Stimulated activated CD8-positive, alpha-beta memory T cell treated with anti-CD3 and anti-CD28 coated beads, Interleukin-7, amount 100 ng/mL, for 48 hours (primary cell): ENCODE results near the gene PARVG.

Experiments used
- DNase-seq, 2 donors: peaks; one replicate each; pipeline ENCODE4 v3.0.0-alpha.2; 2020; ENCODE audit warnings: low read depth in 1 of 2; ENCODE audit errors: extremely low read depth in 1 of 2

The PARVG gene

DNA sequence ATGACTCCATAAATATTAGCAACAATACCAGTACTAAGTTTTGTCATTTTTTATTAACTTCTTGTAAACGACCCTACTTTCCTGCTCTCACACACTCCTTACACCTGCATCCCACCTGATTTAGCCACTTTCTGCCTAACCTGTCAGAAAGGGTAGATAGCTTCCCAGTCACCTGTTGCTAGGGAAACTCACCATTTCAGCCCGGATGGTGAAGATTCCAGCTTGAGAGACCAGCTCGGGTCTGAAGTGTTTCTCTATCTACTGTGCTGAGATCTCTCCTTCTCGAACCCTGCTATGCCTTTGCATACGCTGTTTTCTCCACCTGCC is at the start of gene PARVG:
Gene PARVG, plus strand, starts transcription at position 220 of the 327 bp plus-strand sequence. CDS start 2,405 bp downstream, outside the sequence.
- DNase-seq: no peak

DNA sequence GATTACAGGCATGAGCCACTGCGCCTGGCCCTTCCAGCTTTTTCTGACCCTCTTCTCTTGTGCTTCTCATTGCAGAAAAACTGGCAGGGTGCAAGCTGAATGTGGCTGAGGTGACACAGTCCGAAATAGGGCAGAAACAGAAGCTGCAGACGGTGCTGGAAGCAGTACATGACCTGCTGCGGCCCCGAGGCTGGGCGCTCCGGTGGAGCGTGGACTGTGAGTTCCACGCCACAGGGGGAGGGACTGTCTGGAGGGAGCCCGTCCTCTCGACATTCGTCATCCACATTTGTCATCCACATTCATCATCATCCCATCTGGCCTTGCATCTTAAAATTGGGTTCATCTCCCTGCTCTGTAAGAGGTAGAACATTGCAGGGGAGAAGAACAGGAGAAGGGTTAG is 49.3 kb upstream of the PARVG start:
- no peak for DNase-seq

- DNase-seq: no peak
These were observed 48.6 kb upstream of the PARVG start for GRCh38 chr22:44131989-44132685.

DNA sequence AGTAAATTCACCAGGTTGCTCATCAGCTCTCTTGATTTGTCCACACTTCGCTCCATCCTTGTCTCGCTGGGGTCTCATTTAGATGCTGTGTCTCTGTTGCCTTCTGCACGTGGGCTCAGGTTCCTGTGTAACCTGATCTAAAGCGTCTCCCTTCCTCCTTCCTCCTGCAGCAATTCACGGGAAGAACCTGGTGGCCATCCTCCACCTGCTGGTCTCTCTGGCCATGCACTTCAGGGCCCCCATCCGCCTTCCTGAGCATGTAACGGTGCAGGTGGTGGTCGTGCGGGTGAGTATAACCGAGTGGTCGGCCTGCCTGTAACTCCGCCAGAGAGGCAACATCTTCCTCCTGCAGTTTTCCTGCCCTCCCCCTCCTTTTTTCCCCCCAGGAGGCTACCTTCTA is 48.0 kb upstream of the PARVG start:
- no peak for DNase-seq

DNA sequence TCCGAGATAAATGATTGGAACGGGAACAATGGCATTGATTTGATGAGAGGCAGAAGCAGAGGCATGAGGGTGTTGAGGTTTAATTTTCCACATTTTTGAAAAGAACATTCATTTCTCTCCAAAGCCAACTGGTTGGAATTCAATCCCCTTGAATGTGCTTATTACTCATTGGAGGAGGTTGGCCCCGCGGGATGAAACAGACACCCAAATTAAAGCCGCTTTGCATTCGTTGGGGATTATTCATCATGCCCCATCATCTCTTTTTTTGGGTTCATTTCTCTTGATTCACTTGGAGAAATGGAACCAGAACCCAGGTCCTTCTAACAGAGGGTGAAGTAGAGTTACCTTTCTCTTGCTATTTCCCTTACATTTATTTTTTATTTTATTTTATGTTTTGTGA is 47.6 kb upstream of the PARVG start:
- DNase-seq: no peak

- DNase-seq: no peak
These were observed 46.7 kb upstream of the PARVG start for GRCh38 chr22:44133901-44134571.

DNA sequence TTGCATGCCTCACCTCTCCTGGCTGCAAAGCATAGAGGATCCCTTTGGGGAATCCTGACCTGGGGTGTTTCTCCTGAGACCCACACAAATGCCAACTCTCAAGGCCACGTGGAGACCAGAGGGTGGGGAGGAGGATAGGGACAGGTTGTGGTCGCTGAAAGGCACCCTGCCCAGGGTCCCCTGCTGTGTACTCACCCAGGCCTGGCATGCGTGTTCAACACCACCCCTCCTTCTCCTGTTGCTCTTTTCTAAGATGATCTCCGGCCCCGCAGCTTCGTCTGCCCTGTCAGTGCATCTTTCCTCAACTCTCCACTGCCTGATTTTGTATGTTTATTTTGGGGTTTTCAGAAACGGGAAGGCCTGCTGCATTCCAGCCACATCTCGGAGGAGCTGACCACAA is 44.6 kb upstream of the PARVG start:
- no peak for DNase-seq

DNA sequence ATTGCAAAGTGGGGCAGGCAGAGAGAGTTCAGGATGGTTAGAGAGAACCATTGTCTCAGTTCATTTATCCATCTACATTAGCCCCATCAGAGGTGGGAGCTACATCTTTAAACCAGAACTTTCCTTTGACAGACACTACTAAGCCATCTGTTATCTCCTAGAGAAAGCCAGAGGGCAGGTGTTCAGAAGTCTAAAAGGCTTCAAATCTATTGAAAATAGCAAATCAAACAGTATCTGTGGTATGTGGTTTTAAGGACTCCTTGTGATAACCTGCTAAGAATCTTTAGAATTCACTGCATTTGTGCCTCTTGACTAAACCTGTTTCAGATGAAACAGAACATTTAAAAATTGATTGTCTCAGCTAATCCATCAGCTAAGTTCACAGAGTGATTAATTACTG is 43.9 kb upstream of the PARVG start:
- DNase-seq: no peak

GRCh38 chr22:44137415-44137814 is 43.3 kb upstream of the PARVG start:
- no peak for DNase-seq

- DNase-seq: no peak
These were observed 41.0 kb upstream of the PARVG start for GRCh38 chr22:44139773-44140172.

DNA sequence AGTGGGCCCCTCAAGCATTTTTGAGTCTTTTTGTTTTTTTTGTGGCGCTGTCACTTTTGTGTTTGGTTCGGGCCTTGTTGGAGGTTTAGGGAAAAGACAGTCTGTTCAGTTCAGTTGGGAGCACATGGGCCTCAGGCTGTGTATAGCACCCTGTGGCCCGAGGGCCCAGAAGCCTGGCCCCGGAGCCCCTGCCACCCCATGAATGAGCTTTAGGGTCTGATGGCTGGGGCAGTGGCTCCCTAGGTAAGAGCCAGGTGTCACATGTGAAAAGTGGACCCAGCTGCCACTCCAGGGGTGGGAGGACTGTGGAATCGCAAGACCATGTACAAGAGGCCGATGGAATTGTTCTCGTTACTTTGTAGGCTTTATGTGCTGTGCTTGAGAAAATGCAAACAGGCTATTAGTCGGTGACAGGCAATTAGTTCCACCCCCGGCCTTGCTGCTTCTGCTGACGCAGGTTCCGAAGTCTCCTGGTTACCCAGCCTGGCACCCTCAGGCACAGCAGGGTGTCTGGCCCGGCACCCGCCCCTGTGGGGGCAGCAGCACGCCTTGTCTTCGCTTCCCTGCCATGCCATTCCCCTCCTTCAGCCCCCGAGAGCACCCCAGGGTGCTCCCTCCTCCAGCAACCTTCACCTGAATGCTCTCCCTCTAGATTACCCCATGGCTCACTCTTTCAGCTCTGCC is 38.2 kb upstream of the PARVG start:
- DNase-seq: no peak

DNA sequence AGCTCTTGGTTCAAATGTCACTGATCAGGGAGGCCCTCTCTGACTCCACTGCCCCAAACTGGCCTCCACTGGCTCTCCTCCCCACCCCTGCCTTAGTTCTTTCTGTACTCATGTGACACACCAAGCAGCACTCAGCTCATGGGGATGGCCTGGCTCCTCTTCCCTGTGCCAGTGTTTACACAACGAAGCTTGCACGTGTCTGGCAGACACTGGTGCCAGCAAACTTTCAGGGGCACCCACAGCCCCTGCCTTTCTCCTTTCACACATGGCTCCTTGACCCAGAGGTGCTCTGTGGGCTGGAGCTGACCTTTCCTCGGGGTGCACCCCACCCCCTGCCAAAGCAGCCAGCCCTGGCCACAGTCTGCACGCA is 37.6 kb upstream of the PARVG start:
- DNase-seq: no peak

- no peak for DNase-seq
These were observed 37.1 kb upstream of the PARVG start for GRCh38 chr22:44143579-44143978.

GRCh38 chr22:44144046-44144569 is 36.6 kb upstream of the PARVG start:
- no peak for DNase-seq

GRCh38 chr22:44145544-44145943 is 35.2 kb upstream of the PARVG start:
- no peak for DNase-seq

DNA sequence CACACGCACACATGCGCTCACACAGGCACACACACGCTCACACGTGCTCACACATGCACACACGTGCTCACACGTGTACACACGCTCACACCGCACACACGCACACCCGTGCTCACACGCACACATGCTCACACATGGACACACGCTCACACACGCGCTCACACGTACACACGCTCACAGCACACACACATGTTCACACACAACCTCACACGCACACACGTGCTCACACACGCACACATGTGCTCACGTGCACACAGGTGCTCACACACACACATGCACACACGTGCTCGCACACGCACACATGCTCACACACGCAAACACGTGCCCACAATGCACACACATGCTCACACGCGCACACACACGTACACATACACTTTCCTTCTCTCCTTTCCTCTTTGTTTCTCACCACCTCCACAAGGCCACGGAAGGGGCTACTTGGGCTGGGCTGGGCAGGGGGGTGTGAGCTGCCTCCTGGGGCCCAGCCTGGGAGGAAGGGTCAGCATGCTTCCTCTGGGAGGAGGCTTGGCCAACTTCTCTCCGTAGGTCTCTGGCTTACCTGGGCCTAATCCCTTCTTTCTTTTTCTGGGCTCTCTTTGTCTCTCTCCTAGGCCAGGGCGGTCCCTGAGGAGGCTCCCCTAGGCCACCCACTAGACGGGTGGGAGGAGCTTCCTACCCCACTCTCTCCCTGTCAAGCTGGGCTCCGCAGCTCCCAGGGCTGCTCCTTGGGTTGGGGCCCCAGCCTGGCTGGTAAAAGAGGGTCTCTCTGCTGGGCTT is 34.5 kb upstream of the PARVG start:
- no peak for DNase-seq

GRCh38 chr22:44147008-44147645 is 33.6 kb upstream of the PARVG start:
- DNase-seq: no peak

DNA sequence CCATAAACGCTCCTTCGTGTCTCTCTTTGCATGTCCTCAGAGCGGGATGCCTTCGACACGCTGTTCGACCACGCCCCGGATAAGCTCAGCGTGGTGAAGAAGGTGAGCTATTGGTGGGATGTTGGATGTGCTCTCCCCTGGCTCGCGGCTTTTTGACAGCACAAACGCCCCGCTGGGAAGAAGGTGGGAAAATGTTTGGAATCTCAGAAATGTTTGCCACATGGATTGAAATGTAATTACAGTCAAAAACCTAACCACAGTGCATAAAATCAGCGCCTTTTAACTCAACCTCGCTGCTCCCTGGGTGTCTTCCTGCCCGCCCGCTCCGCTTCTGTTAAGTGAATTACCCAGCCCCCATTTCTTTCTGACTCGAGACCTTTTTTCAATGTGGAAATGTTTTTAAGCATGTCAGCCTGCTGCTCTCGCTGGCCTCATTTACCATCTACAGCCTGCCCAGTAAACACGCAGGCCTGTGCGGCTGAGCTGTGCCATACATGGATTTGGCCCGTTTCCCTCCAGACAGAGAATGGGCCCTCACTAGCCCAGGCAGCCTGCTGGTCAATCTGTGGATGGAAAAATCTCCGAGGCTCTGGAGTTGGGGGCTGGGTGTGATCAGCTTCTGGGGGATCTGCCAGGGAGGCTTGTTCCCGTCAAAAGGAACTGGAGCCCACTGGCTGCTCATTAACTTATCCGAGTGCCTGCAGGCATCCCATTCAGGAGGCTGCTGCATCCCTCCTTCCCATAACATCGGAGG is 32.7 kb upstream of the PARVG start:
- DNase-seq: no peak

GRCh38 chr22:44151676-44152075 is 29.0 kb upstream of the PARVG start:
- DNase-seq: no peak

DNA sequence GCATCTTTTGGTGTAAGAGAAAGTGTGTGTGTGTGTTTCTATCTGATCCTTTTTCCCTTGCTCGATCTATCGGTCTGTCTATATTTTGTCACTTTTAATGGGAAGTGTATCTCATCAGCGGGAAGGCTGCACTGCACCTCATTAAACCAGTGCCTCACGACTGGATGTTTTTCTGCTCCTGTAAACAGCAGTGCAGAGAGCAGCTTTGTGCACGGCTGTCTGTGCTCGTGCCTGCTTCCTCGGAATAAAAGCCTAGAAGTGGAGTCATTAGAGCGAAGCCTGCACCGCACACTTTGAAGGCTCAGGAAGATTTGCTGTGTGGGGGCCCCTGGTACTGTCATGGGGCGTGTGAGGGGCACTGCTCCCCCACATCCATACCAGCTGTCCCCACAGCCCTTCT is 27.0 kb upstream of the PARVG start:
- no peak for DNase-seq
